Activated effector memory CD4-positive, alpha-beta T cell treated with Interleukin-2 at 50 U/mL for 16 hours (primary cell): ENCODE data around the gene FGD5.
A peak's percentile ranks its signal among the peaks of the same experiment; 100 is the strongest.

ENCODE experiments used
- DNase-seq: peaks from one replicate; pipeline ENCODE4 v3.0.0-alpha.2; 2020

Gene FGD5

DNA sequence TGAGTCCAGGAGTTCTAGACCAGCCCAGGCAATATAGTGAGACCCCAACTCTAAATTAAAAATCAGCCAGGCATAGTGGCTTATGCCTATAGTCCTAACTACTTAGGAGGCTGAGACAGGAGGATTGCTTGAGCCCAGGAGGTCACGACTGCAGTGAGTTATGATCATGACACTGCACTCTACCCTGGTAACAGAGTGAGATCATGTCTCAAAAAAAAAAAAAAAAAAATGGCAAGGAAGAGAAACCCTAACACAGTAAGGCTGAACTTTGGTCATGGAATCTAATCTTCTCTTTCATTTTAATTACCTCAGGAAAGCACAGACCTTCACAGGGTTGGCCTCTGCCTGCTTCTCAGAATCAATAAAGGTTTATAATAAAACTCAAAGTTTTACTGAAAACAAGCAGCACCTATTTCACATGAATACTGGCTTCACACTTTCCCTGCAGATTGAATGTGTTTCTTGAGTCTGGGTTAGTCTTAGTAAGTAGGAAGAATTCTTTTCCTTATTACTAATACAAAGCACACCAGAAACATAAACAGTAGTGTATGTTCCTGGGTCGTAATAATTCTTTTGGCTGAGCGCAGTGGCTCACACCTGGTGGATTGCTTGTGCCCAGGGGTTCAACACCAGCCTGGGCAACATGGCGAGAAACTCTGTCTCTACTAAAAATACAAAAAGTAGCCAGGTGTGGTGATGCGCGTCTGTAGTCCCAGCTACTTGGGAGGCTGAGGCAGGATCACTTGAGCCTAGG, 117.0 kb downstream of the FGD5 start:
- no peak for DNase-seq

DNA sequence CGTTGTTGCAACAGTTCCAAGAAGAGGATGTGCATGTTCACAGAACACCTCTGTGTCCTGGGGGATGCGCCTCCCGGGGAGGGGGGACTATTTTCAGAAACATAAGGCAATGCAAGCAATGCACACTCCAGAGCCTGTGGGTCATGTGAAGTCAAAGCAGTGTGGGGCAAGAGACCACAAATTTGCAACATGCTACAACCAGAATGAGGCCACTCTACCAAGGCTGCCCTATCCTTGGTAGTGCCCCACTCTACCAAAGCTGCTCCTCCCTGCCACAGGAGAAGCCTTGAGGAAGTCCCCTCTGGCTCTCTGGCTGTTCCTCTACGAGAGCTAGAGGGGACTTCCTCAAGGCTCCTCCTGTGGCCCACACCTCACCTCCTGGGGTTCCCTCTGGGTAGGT, 120.2 kb downstream of the FGD5 start:
- no peak for DNase-seq

DNA sequence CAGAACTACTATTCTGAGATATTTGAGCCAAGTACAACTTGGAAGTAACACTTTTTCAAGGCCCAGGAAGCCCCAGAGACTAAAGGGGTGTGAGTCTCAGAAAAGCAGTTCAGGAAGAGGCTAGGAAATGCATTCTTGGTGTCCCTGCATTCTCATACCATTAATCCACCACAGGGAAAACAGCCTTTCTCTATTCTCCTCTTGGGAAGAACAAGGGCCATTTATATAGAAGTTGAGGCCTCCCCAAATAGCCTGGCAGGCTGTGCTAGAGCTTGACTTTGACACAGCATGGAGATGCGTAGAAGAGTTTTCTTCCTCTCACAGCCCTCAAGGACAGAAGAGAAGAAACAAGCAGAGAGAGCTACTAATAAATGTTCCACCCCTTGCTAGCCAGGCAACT, 123.1 kb downstream of the FGD5 start:
- DNase-seq = no peak

DNA sequence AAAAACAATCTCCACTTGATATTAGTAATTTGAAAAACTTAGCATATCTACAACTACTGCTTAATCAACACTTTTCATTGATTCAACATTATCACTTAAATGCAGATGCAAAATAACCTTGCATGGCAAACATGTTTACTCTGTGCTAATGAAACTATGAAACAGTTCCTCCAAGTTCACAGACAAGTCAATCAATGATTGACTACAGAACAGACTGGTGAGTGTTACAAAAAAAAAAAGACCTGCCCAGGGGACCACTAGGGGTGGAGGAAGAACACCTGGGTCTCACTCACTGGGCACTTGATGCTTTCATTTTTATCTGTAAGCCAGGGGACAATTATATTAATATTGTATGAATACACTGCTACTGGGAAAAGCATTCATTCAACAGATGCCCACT, 124.3 kb downstream of the FGD5 start:
- no peak for DNase-seq

DNA sequence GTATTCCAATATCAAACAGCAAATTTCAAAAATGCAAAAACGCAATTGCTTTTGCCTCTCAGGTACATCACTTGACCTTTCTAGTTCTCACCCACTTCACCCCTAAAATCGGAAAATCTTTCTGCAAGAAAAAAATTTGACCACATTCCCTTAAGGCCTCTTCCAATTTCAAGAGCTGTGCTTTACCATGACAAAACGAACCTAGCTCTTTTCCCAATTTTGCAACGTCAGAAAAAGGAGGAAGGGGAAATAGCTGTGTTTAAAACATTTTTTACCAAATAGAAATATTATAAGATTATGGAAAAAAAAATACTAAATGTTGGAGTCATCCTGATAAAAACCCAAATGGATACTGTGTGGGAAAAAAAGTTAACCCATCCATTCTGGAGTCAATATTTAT, 127.5 kb downstream of the FGD5 start:
- DNase-seq = no peak

DNA sequence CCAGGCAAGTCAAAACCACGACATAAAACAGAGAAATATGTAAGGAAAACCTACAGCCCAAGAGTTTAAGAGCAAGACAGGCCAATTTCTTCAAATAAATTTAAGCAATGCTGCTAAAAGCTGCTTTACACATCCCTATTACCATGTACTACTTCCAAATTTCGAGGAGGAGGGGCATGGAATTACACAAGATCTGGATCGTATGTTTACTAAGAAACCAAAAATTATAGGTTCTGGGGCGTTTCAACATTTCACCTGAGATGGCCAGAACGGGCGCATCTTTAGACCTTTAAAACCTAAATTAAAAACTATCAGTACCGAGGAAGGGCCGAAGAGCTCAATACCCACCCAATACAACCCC, 128.0 kb downstream of the FGD5 start:
- DNase-seq = no peak

DNA sequence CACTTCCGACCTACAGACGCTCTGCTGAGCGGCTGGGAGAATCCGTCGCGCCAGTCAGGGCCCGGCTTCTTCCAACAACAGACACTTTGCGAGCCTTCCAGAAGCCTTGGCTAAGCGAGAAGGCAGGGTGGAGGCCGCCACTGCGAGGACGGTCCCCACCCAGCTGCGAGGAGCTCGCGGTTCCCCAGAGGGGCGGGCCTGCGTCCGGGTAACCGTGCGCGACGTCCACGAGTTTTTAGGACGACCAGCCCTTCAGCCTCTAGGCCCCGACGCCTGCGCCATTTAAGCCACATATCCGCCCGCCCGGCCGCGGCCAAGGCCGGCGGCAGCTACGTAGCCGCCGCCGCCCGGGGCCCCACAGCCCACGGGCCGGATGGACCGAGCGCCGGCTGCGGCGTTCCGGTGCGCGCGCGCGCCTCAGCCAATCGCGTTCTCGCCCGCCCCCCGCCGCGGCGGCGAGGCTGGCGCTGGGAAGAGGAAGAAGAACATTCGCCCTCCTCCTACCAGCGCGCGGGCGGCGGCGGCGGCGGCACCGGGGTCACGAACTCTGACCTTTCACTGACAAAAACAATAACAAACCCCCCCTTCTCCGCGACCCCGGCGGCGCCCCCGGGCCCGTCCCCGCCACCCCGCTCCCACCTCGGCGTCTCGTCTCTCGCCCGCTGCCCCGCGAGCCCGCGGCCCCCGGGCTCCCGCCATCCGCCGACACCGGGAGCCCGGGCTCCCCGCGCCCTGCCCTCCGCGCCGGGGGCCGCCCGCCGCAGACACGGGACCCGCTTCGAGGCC, 128.5 kb downstream of the FGD5 start, which contains the start of gene NR2C2:
TSS of gene NR2C2 (plus strand) at position 484 of the 786 bp plus-strand sequence. CDS start 56,332 bp downstream, outside the sequence.
- peak; percentile 84 for DNase-seq

DNA sequence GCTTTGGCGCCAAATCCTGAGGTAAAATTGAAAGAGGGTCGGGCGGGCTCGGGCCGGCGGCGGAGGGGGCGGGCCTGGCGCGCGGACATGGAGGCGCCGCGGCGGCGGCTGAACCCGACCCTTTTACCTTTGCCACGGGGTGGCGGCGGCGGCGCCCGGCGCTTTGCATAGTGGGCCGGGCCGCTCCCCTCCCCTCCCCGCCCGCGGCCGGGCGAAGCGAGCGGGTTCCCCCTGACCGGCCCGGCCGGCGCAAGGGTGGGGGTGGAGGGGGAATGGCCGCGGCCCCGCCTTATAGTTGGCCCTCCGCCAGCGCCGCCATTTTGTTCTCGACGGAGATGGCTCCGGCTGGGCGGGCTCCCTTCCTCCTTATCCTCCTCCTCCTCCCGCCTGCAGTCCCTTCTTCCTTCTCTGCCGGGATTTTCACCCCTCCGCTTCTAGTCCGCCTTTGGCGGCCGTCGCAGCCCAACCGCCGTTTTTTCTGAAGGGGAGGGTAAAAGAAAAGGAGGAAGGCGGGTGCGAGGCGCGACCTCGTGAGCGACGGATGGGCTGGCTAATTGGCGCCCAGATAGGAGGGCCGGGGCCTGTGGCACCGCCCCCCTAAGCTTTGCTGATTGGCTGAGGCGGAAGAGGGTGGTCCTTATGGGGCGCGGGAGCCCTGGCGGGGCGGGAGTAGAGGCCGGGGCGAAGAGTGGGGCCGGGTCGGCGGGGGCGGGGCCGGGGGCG, 129.3 kb downstream of the FGD5 start:
- DNase-seq = peak; percentile 95

DNA sequence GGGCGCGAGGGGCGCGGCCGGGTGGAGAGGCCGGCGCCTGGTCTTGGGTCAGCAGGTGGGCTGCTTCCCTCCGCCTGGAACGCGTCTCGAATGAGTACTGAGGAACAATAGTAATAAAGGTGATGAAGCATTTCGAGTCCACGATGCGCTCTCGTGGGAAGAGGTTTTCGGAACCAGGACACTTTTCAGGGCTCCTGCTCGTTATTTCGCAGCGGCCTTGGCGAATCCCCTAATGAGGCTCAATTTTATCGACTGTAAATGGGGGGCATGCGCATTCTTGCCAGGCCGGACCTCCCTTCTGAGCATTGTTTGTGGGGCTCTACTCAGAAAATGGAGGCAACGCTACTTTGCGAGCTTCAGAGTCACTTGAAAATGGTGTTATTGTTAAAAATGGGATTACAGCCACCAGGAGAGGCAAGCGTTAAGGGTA, 129.9 kb downstream of the FGD5 start:
- DNase-seq = no peak

DNA sequence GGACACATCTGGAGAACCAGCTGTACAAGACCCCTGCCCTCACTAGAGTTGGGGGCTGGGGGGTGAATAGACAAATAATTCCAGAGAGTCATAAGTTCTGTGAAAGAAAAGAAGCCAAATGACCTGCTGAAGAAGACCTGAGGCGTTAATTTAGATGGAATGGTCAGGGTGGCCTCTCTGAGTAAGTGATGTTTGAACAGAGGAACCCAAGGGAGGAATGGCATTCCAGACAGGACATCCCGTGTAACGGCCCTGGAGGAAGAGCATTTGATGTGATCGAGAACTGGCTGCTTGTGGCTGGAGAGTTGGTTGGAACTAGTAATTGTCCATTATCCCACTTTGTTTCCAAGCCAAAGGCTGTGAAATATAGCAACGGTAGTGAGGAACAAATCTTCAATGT, 130.4 kb downstream of the FGD5 start:
- DNase-seq = no peak

DNA sequence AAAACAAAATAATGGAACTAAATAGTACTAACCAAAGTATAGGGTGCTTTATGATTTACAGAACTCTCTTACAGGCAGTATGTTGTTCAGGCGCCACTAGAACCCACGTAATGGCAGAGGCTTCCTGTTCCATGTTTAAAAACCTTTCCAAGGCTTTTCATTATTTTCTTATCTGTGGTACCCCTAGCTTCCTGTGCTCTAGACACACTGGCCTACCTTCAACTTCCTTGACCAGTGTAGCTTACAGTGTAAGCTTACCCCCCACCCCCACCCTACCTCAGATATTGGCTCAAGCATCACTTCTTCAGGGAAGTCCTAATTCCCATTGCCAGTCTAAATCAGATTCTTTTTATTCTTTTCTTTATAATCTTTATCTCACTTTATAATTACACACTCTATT, 131.5 kb downstream of the FGD5 start:
- no peak for DNase-seq

DNA sequence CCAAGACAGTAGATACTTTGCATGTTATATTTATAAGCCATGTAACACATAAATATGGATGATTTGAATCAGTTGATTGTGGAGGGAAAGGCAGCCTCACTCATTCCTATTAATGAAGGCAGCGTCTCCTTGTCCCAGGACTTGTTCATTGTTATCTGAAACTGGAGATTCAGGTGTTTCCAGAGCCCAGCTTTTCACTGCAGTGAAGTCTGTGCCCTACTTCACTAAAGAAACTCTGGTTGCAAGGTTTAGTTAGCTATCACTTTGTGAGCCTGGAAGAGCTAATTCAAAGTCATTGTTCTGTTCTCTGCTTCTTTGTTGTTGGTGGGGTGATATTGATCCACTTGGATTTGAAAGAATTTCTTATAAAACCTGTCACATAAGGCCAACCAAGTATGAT, 138.4 kb downstream of the FGD5 start:
- no peak for DNase-seq

DNA sequence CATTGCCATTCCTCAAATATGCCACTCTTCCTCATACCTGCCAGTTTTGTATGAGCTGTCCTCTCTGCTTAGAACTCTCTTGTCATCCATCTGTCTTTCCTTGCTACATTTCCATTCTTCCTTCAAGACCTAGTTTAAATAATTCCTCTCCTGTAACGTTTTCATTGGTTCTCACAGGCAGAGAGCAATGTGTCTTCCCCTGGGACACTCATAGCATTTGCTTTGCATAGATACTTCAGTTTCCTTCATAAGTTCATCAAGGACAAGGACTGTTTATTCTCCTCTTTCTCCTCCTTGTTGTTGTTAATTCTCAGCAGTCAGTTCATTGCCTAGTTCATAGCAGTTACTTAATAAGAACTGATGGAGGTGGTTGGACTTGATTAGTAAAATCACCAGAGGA, 139.2 kb downstream of the FGD5 start:
- no peak for DNase-seq

DNA sequence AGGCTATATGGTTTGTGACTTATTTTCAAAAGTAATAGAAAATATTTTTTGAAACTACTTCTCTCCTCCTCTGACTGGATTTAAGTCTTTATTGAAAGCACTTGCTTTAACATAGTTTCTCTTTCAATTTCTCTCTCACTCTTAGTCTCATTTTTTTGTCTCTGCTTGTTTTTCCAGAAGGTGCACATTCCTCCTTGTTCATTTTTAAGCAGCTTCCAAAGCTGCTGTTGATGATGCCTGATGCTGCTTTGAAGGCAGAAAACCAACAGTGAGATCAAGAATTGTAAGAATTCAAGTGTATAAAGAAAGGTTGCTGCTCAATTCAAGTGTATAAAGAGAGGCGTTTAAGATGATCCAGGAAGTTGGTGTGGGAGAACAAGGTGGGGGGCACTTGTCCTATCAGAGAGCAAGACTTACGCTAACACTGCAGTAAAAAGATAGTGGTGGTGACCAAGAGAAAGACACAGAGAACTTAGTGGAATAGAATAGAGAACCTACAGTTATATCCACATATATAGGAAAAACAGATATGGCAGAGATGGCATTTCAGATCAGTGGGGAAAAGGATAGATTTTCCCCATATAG, 140.7 kb downstream of the FGD5 start:
- no peak for DNase-seq

DNA sequence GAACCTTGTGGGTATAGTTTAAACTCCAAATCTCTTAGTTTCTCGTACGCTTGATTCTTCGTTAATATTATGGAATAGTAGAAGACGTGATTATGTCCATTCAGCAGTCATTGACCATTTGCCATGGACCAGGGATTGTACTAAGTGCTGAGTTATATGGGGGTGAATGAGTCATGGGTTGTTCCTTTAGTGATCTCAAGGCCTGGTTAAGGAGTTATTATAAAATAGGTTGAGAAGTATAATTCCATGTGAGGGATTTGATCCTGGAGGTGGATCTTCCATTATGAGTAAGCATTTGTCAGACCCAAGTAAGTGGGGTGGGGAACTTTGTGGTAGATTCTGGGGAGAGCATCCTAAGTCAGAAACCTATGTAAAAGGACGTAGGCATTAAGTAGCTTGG, 144.0 kb downstream of the FGD5 start:
- DNase-seq = no peak

DNA sequence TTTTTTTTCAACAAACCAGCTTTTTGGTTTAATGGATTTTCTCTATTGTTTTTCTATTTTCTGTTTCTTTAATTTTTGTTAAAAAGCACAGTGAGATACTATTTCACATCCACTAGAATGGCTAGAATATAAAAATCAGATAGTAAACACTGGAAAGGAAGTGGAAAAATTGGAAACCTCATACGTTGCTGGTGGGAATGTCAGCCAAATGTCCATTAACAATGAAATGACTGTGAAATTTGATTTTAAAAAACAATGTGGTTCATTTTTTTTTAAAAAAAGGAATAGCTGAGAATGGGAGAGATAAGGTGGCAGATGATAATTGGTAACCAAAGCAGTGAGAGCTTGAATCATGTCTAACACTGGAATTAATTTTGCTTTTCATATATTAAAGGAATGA, 148.5 kb downstream of the FGD5 start:
- no peak for DNase-seq

DNA sequence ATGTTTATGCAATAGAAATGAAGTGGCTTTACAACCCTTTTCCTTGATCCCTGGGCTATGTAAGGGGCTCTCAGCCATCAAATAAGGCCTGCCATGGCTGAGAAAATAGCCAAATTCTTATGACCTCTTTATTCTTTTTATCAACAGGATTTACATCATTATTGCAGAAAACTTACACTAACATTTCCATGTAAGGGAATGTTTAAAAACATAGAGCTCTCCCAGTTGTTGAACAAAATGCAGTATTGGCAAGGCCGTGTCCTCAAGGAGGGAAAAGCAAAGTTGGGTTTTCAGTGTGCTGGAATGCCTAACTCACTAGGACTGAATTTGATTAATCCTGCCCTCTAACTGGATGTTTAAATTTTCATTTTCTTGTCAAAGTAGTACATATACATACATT, 150.9 kb downstream of the FGD5 start:
- DNase-seq = no peak

DNA sequence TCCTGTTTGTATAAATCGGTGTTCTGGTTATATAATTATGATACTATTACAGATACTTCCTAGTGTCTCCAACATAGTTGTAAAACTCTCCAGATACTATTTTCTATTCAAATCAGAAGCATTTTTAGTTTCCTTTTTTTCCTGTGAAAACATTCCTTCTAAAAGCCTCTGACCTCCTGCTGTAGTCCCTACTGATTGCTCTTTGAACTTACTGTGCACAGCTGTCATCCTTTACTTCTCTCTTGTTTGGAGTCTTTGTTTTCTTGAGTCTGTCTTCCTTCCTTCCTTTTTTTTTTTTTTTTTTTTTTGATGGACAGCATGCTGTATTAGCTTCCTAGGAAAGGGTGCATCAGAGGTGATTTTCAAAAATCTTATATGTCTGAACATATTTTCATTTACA, 157.6 kb downstream of the FGD5 start:
- DNase-seq = no peak

DNA sequence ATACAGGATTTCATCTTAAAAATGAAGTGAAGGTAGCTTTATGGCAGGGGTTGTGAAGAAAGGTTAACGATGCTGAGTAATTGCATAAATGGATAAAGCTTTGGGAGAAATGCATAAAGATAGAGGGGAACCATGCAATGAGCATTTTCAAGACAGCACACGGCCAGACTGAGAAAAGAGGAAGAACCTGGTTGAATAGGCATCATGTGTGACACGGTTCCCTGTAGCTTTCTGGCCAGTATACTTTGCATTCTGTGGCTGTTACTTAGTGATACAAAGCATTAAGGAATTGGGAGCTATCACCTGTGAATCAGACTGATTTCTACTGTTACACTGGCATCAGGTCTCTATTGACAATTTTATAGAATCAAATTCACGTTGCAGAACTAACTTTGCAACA, 161.9 kb downstream of the FGD5 start:
- no peak for DNase-seq
